Loucy (cell line): Measurements from ENCODE around the gene MYLK3.

Source experiments
- EZH2phosphoT487 ChIP-seq: fragments of 200-600 bp; IDR thresholded peaks from 2 replicates; pipeline ENCODE4 v1.6.1; 2018; ENCODE audit warnings: antibody characterized with exemption, mild to moderate bottlenecking, moderate library complexity, borderline replicate concordance
- TF ChIP-seq, protein P1 (sequence below): fragments of 200-600 bp; sonication (generic); conservative IDR thresholded peaks from 2 replicates; pipeline ENCODE4 v1.5.1; 2014; ENCODE audit warnings: mild to moderate bottlenecking, antibody characterized with exemption, low read length

DNA sequence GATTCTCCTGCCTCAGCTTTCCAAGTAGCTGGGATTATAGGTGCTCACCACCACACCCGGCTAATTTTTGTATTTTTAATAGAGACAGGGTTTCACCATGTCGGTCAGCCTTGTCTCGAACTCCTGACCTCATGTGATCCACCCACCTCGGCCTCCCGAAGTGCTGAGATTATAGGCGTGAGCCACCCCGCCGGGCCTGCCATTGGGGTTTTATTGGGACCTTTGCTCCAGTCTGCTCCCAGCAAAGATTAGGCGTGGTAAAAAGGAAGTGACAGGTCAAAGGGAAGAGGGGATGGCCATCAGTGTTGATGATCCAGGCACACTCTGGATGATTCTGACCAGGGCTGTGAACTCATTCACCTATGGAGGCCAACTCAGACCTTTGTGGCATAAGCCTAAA, 20.5 kb downstream of the MYLK3 start:
- TF ChIP-seq, protein P1, sequence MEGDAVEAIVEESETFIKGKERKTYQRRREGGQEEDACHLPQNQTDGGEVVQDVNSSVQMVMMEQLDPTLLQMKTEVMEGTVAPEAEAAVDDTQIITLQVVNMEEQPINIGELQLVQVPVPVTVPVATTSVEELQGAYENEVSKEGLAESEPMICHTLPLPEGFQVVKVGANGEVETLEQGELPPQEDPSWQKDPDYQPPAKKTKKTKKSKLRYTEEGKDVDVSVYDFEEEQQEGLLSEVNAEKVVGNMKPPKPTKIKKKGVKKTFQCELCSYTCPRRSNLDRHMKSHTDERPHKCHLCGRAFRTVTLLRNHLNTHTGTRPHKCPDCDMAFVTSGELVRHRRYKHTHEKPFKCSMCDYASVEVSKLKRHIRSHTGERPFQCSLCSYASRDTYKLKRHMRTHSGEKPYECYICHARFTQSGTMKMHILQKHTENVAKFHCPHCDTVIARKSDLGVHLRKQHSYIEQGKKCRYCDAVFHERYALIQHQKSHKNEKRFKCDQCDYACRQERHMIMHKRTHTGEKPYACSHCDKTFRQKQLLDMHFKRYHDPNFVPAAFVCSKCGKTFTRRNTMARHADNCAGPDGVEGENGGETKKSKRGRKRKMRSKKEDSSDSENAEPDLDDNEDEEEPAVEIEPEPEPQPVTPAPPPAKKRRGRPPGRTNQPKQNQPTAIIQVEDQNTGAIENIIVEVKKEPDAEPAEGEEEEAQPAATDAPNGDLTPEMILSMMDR, result no peak
- no peak for TF ChIP-seq EZH2phosphoT487
